HG02763 (cell line): Measurements from ENCODE around the gene CCSER2.
A peak's percentile ranks its signal among the peaks of the same experiment; 100 is the strongest.
"Not testable (repeated sequence)": the region's sequence is repeated elsewhere in the genome, so short reads cannot be mapped to it uniquely, and the experiment has no call there.

ENCODE experiments used
- ATAC-seq: cut with Tn5 transposase; IDR thresholded peaks from one replicate; pipeline ENCODE4 v1.9.1; 2021; ENCODE audit warnings: mild to moderate bottlenecking, moderate library complexity; ENCODE audit not compliant: unreplicated experiment

The CCSER2 gene

DNA sequence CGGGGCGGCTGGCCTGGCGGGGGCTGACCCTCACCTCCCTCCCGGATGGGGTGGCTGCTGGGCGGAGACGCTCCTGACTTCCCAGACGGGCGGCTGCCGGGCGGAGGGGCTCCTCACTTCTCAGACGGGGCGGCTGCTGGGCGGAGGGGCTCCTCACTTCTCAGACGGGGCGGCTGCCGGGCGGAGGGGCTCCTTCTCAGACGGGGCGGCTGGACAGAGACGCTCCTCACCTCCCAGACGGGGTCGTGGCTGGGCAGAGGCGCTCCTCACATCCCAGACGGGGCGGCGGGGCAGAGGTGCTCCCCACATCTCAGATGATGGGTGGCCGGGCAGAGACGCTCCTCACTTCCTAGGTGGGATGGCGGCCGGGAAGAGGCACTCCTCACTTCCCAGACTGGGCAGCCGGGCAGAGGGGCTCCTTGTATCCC lies 19.2 kb downstream of the CCSER2 start:
- ATAC-seq, result not testable (repeated sequence)

DNA sequence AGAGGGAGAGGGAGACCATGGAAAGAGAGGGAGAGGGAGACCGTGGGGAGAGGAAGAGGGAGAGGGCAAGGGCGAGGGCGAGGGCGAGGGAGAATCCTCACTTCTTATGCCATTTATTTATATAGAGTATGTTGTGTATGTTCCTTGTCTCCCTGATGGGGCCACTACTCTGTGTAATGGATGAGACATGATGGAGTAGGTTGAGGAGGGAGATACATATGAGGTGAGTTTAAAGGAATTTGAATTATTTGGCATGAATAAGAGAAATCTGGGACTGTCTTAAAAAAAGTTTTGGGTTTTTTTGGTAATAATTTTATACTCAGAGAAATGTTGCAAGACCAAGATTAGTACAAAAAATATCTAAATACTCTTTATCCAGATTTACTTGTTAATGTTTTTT lies 20.1 kb downstream of the CCSER2 start:
- no peak for ATAC-seq

DNA sequence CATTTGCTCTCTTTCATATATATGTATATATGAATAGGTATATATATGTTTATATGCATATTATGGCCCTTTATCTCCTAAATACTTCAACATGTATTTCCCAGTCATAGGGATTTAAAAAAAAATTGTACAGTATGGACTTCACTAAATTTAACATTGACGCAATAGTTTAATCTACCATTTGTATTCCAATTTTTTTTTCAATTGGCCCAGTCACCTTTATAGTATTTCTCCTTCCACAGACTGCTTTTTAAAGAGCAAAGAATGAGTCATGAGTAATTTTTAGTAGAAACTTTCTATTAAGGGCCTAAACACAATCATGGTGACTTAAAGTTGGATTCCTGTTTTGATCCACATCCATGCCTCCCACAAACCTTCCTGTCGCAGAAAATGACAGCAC lies 20.5 kb downstream of the CCSER2 start:
- no peak for ATAC-seq

DNA sequence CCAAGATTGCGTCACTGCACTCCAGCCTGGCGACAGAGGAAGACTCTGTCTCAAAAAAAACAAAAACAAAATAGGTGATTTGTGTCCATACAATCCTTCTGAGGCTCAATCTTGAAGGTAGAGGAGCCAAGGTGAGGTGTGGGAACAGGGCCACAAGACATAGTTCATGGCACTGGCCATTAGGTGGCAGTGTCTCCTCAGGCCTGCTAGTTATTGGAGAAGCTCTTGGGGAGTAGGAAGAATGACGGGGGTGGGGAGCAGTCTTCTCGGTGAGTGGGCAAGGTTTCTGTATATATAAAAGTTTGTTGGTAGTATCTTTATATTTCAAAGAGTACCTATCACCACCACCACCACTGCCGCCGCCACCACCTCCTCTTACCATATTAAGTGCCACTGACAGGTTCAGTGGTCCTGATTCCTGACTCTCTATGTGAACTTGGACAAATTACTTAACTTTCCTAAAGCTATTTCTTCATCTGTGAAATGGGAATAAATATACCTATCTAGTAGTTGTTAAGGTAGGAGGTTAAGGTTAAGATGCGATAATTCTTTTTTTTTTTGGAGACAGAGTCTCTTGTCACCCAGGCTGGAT lies 24.0 kb downstream of the CCSER2 start:
- ATAC-seq, result peak; percentile 92

DNA sequence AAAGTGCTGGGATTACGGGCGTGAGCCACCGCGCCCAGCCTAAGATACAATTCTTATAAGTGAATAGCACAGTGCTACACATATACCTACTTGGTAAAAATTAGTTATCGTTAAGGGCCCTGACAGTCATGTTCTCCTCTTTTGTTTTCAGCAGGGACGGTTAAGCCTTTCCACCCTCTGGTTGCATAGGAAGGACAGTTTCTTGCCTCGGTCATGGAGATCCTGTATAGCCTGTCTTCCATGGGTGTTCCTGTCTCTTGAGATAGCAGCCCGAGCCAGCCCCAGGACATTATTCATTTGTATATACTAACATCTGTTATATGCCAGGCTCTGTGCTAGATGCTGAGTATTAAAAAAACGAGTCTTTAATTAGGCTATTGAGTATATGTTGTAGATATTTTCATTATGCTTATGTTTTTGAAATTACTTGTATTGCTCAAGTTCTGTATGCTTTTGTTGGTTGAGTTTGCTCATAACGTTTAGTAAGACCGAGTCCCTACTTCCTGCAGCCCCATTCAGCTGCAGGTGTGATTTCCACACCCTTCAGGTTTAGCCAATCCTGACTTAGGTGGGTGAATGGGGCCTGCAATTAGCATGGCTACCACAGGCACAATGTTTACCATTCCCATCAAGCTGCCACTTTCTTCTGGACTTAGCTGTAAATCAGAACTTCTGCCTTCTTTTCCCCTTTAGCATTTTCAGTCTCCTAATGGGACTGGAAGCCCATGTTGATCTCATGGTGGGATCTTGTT lies 24.8 kb downstream of the CCSER2 start:
- no peak for ATAC-seq

DNA sequence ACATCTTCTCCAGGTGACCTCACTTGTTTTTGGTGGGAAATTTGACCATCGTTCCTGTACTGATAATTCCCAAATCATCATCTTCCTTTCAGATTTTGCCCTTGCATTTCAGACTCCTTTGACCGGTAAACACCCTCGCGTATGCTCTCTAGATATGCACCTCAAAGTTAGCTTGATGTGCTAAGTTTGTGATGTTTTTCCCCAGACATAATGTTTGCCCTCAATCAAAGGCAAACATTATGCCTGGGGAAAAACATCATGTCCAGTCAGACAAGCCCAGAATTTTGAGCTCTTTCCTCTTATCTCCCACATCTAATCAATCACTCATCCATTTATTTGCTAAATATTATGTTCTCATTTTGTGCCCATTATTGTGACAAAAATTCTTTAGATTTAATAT lies 26.2 kb downstream of the CCSER2 start:
- ATAC-seq, result no peak

DNA sequence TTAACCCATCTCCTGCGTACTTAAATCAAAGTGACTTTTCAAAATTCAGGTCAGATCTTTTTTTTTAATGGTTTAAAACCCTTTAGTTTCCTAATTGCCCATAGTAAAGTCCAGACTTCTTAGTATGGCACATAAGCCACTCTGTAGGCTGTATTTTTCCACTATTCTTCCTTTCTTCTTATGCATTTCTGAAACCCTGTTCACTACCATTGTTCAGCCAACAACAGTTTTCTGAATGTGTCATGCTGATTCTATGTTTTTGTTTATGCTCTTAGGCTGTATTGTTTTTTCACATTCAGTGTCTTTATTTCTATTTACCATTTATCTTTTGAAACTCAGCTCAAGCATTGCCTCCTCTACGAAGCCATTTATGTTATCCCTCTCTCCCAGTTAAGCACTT lies 26.7 kb downstream of the CCSER2 start:
- ATAC-seq, result no peak

DNA sequence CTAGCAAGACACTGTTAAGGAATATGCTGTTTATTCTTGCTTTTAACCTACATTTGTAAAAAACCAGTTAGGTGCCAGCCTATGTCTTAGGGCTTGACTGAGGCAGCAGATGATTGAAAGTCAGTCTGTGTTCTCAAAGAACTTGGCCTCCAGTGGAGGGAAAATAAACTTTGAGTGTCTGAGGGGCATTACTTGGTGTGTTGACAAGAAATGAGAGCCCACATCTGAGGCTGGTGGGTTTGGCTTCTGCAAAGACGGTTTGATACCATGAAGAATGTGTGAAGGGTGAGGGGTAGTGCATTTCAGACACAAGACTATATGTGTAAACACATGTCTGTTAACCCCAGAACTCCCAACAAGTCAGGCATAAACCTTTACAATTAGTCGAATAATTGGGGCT lies 28.5 kb downstream of the CCSER2 start:
- ATAC-seq, result no peak

DNA sequence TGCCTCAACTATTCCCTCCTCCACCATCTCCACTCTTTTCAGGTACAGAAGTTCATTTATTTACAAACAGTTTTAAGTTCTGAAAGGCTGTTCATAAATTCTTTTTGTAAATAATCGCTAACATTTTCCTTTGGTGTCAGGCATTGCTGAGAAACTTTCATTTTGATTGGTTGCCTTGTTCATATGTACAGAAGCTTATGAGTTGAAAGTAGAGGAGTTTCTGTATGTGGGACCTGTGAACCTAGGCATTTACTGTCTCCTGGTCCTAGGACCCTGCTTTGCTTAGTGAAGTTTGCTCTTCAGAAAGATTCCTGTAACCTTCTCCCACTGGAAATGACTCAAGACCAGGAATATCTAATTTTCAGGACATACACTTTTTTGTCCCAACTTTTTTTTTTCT lies 30.4 kb downstream of the CCSER2 start:
- no peak for ATAC-seq

DNA sequence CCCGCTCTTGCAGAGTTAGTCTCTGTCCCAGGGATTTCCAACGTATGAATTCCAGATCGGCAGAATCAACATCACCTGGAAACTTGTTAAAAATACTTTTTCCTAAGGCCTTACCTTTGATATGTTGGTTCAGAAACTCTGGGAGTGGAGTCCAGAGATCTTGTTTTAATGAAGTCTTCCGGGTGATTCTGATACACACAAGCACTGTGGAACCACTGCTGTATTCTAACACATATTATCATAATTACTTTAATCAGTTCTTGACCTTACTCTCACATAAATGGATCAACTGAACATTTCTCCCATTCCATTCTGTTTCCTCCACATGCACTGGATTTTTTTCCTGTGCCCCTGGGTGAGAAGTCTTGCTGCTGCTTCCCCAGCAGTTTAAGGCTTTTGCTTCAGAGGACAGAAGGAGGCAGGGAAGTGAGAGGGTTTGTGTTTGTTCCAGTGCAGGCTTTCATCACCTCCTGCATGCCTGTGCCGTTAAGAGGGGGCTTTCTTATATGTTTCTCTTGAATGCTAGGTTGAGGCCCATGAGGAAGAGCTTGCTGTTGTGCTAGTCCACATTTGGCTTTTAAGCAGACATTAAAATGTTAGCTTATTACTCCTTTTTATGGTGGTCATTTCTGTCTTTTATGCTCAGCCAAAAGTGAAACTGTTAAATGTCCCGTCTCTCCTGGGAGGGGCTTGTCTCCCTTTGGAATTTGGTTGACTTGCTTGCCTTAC lies 32.4 kb downstream of the CCSER2 start:
- ATAC-seq, result no peak

DNA sequence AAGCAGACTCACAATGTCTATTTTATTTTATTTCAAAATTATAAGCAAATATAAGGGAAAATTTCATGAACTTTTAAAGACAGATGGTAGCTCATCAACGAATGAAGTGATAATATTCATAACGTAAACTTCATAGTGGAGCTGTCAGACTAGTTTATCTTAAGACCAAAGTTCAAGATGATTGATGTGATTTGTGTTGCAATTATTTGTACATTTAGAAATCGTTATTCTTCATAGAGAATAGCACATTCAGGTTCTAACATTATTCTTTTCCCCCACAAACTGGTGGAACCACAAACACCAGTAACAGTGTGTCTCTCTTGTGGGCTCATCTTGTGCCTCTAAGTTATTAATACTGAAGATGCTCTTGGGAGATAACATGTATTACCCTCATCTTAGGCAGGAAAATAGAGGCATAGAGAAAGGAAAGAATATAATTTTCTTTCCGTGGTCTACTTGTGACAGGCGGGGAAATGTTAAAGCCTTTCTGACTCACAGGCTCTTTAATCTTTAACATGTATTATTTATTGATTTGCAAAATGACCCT lies 37.0 kb downstream of the CCSER2 start:
- no peak for ATAC-seq

DNA sequence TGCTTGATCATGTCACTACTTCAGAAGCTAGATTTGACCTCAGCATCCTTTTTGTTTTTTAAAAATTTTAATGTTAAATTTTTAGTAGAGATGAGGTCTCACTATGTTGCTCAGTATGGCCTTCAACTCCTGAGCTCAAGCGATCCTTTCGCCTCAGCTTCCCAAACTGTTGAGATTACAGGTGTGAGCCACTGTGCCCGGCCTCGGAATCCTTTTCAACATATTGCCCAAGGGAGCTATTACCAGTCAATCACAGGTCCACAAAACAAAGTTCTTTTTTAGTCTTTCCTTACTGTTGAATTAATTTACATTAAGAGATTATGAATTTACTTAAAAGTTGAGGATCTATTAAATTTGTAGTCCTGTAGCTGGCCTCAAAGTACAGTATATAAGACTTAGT lies 37.7 kb downstream of the CCSER2 start:
- ATAC-seq, result no peak

DNA sequence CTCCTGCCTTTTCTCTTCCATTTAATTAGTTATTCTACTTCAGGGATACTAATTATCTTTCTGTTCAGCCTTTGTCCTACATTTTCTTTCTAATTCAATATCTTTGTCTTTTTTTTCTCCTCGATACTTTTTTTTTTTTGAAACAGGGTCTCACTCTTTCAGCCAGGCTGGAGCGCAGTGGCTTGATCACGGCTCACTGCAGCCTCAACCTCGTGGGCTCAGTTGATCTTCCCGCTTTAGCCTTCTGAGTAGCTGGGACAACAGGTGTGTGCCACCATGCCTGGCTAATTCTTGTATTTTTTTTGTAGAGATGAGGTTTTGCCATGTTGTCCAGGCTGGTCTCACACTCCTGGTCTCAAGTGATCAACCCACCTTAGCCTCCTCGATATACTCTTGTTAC lies 38.9 kb downstream of the CCSER2 start:
- ATAC-seq, result no peak

DNA sequence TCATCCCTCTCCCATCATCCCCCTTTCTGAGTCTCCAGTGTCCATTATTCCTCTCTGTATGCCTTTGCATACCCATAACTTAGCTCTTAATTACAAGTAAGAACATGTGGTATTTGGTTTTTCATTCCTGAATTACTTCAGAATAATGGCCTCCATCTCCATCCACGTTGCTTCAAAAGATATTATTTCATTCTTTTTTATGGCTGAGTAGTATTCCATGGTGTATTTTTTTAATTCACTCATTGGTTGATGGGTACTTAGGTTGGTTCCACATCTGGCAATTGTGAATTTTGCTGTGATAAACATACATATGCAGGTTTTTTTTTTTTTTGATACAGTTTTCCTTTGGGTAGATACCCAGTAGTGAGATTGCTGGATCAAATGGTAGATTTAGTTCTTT lies 40.4 kb downstream of the CCSER2 start:
- no peak for ATAC-seq

DNA sequence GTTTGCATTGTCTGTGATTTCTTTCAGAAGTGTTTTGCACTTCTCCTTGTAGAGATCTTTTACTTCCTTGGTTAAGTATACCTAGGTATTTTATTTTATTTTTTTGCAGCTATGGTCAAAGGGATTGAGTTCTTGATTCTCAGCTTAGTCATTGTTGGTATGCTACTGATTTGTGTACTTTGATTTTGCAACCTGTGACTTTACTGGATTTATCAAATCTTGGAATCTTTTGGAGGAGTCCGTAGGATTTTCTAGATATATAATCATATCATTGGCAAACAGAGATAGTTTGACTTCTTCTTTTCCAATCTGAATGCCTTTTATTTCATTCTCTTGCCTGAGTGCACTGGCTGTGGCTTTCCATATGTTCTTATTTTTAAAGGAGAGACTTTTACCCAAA lies 41.9 kb downstream of the CCSER2 start:
- no peak for ATAC-seq

DNA sequence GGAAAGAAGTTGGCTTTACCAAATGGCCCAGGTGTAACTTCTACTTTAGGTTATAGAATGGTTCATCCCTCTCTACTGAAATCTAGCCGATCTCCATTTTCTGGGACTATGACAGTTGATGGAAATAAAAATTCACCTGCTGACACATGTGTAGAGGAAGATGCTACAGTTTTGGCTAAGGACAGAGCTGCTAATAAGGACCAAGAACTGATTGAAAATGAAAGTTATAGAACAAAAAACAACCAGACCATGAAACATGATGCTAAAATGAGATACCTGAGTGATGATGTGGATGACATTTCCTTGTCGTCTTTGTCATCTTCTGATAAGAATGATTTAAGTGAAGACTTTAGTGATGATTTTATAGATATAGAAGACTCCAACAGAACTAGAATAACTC lies 43.6 kb downstream of the CCSER2 start:
- no peak for ATAC-seq

DNA sequence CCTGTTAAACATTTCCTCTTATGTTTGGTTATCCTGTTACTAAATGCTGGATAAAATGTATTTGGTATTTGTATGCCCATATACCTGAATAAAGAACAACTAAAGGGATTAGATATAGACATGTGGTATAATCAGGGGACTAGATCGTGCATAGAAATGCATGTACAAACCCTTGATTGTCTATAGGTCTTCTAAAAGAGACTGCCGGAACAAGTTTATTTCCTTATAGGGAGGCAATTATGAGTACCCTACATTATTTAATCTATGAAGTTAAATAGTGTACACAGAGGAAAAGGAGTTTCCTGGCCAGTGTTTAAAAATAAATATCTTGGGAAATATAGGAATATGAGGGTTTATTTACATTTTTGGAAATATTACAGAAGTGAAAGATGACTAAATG lies 44.6 kb downstream of the CCSER2 start:
- no peak for ATAC-seq

DNA sequence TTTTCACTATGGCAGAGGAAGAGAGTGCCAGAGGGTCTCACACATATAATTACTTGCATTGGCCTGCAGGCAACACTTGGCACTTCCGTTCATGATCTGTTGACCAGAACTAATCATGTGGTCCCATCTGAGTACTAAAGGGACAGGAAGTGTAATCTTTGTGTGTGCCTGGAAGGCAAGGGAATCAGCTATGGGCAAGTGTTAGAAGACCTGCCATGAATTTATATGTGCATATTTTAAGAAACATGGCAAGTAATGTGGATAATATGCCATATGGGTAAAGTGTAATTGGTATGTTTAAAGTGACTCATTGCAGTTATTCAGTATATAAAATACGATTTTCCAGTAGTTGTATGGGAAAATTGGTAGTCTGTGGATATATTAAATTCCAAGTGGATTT lies 46.1 kb downstream of the CCSER2 start:
- ATAC-seq, result no peak

DNA sequence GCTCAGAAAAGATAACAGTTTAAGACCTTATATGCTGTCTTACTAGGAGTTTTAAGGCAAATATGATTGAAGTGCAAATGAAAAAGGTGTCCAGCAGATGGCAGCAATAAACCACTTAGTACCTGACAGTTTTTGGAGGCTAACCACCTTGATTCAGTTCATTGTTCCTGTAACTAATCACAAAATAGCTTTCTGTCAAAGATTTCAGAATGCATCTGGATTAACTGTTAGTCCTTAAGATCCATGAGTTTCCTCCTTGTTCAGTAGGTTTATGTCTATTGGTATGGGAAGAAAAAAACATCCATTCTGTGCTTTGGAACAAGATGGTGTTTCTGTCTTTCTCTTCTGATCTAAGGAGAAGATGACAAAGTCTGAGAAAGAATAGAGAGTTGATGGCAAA lies 46.6 kb downstream of the CCSER2 start:
- ATAC-seq, result no peak

DNA sequence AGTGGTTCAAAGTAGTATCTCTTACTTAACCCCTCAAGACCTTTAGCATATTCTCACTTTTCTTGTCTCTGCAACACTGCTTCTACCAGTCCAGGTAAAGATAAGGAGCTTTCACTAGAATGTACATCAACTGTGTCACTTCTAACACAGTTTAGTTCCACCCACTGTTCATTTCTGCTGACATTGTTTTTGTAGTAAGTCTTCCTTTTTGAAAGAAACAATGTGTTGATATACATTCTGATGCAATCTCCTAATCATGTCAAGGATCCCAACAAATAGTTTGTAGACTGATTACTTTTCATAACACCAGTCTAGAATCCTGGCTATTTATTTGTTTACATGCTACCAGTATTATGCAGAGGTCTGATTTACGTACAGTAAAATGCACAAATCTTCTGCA lies 47.5 kb downstream of the CCSER2 start:
- no peak for ATAC-seq

DNA sequence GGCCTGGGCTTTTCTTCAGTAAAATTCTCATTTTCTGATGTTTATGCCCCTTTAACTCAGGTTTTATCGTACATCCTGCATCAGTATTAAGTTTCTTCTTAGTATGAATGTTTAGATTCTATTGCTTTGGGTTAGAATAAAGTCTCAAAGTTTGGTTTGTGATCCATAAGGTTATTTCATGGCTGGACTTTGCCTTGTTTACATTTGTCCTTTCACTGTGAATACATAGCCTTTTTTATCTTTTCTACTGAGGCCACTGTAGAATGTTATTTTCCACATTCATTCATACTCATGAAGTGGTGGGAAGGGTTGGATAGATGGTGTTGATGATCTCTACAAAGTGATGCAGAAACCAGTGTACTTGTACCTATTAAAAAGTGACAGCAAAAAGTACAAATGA lies 59.8 kb downstream of the CCSER2 start:
- ATAC-seq, result no peak

DNA sequence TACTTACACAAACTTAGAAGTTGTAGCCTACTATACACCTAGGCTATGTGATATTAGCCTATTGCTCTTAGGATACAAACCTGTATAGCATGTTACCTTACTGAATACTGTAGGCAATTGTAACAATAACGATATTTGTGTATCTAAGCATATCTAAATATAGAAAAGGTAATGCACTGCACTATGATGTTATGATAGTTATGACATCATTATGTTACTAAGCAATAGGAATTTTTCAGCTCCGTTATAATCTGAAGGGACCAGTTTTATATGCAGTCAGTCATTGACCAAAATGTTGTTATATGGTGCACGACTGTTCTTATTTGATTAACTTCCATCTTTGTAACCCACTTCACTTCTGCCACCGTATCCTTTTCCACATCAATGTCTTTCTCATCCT lies 62.0 kb downstream of the CCSER2 start:
- ATAC-seq, result no peak
